NCI-H2171 (cell line): ENCODE data around the gene LGI4.
"Not testable (repeated sequence)": the region's sequence is repeated elsewhere in the genome, so short reads cannot be mapped to it uniquely, and the experiment has no call there.

Experiments used
- DNase-seq: peaks from one replicate; lab custom pipeline; 2025; lab: John Stamatoyannopoulos, UW

LGI4 gene

DNA sequence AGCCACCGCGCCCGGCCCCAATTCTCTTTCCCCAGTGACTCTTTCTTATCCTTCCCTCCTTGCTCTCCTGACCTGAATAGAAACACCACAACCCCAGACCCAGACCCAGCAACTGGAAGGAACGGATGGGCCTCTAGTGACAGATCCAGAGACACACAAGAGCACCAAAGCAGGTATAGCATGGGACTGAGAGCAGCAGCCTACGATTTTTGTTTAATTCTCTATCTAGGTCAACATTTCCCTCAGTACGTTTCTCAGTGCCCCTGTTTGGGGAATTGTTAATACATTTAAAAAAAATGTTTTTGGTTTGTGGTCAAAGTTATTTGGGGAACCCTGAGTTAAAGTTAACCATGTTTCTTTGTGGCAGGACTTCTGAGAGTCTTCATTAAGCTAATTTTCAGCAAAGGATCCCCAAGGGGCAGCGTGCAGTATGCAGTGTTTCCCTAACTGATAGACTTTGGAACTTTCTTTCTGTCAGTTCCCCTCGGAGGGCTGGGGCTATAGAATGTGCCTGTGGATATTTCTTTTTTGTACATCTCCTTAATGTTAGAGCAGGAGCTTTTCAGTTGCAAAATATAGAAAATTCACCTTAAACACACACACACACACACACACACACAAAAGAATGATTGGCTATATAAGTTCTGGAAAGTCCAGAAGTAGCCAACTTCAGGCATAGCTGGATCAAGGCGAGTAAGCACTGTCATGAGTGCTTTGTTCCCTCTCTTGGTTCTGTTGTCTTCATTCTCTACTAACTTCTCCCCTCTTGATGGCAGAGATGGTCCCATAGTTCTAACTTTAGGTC lies 26.0 kb upstream of the LGI4 start:
- no peak for DNase-seq

DNA sequence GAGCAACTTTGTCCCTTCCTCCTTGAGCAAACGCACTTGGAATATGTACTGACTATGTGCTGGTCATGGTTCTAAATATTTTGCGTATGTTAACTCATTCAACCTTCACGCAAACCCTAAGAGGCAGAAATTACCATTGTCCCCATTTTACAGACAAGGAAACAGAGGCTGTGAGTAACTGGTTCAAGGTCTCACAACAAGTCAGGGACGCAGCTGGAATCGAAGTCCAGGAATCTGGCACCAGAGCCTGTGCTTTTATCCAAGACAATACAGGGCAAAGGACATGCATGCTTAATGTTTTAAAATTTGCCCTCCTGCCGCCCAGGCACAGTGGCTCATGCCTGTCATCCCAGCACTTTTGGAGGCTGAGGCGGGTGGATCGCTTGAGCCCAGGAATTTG lies 24.7 kb upstream of the LGI4 start:
- DNase-seq: no peak

DNA sequence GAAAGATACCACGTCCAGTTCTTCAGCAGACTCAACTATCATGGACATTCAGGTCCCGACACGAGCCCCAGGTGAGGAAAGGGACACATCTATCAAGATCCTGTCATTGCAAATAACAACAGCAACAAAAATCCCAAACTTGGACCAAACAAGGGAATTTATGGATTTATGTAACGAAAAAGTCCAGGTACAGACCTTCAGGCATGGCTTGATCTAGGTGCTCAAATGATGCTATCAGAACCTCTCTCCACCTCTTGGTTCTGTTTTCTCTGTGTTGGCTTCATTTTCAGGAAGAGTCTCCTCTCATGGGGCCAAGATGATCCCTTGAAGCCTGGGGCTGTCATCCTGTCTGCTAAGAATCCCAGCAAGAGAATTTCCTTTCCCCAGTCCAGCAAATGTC lies 22.6 kb upstream of the LGI4 start:
- no peak for DNase-seq

DNA sequence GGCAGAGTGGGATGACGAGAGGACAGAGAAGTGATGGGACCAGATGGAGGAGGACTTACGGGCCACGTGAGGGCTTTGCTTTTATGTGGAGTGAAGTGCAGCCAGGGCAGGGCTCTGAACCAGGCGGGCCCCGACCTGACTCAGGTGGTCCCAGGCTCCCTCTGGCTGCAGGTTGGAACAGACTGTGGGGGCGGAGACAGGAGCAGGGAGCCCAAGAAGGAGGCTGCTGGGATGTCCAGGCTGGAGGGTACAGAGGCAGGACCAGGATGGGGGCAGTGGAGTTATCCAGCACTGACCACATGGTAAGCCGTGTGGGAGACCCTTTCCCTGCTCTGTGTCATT lies 21.8 kb upstream of the LGI4 start:
- DNase-seq: no peak

DNA sequence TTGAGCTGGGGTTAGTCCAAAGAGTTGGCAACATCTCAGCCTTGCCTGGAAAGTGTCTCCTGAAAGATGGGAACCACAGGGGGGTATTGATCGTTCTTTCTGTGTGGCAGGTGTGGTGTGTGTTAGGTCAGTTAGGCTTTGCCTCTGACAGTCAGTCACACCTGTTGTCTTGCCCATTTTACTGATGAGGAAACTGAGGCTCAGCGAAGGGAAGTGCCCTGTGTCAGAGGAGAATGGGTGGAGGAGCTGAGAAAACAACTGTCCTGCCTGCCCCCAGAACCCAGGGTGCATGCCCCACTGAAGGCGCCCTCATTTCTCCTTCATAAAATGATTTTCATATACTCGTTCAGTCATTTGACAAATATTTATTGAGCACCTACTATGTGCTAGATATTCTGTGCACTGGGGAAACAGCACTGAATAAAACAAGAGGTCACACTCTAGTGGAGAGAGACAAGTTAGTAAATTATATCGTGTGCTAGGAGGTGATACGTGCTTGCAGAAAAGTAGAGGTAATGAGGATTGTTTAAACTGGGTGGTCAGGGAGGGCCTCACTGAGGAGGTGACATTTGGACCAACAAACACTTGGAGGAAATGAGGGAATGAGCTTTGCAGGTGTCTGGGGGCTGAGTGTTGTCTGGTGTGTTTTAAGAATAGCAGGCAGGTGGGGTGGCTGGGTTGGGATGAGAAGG lies 21.3 kb upstream of the LGI4 start:
- no peak for DNase-seq

DNA sequence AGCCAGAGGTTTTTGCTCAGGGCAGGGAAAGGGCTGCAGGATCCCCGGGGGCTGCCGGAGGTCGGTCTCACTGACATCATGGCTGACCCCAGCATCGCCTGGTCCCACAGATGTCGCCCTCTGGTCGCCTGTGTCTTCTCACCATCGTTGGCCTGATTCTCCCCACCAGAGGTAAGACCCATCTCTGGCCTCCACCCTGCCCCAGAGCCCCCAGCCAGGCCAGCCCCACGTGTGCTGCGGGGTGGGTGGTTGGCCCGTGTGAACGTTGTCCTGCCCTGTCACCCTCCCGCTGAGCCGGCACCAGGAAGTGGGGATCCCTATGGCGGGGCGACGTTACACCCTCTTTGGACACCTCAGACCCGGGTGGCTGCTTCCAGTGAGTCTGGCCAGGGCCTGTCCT lies 20.6 kb upstream of the LGI4 start:
- no peak for DNase-seq

DNA sequence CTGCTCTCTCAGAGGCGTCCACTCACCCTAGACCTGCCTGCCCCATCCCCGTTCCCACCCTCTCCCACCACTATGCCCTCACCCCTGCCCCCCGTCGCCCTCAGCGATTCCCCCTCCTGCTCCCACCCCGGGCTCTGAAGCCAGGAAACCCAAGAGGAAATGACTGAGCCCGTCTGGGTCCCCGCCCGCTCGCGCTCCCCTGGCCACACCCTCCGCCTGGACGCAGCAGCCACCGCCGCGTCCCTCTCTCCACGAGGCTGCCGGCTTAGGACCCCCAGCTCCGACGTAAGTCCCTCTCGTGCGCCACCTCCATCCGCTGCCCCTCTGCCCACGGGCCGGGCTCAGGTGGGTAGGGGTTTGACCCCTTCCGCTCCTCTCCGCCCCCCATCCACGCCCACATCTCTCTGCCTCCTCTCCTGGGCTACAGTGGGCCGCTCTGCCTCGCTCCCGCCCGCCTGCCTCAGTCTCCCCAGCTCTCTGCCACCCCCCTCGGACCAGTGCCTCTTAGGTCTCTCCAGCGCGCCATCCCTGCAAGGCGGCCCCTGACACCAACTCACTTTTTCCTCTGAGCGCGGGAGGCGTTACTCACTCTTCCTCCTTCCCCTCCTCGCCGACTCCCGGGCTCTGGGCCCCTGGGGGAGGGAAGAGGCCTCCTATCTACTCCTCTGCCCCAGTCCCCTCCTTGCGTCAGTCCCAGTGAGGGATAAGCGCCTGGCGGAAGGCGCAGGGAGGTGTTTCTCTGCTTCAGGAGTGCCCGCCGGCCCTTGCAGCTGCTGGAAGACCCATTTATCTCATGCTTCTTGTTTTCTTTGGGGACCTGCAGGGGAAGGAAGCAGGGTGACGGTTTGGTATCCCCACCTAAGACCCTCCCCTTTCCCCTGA lies 19.9 kb upstream of the LGI4 start, which contains the start of gene FXYD5:
Gene FXYD5 (plus strand): TSS at position 211 of the 882 bp plus-strand sequence. CDS start 816 bp downstream, outside the sequence.
- no peak for DNase-seq

DNA sequence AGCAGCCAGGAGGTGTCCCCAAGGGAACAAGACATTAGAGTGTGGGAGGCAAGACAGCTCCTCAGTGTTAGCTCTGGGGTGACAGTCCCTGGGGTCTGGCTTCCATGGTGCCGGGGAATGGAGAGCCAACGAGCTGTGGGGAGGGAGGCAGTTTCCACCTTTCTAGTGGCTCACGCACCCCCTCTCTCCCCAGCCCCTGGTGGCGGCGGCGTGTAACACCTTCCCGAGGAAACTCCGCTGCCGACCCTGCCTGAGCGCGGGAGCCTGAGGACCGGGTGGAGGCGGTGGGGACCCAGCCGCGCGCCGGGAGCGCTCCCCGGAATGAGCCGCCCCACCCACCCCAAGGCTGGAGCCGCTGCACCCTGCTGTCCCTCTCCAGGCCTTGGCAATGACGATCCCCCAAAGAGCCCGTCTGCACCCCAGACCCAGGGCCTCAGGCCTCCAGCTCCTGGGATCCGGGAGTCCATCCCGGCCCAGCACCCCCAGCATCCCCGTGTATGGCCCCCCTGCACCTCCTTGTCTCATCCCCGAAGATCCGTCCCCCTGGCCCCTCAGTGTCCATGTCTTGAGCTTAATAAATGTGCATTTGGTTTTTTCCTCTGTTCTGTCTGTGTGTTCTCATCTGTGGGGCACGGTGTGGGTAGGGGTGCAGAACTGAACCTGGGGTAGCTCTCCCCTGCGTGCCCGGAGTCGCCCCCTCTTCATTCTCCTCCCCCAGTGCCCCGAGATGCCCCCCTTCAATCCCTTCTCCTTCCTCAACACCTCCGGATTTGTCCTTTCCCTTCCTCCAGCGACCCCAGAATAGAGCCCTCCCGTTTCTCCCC lies 19.1 kb upstream of the LGI4 start:
- peak; percentile 37 for DNase-seq

DNA sequence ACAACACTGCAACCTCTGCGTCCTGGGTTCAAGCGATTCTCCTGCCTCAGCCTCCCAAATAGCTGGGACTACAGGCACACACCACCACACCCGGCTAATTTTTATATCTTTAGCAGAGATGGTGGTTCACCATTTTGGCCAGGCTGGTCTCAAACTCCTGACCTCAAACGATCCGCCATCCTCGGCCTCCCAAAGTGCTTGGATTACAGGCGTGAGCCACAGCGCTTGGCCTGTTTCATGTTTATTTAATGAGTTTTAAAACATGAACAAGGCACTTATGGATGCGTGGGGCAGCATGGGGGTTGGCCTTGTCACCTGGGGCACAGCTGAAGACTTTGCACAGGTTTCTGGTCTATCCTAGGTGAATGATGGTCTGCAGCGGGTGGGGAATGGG lies 18.3 kb upstream of the LGI4 start:
- DNase-seq: not testable (repeated sequence)

DNA sequence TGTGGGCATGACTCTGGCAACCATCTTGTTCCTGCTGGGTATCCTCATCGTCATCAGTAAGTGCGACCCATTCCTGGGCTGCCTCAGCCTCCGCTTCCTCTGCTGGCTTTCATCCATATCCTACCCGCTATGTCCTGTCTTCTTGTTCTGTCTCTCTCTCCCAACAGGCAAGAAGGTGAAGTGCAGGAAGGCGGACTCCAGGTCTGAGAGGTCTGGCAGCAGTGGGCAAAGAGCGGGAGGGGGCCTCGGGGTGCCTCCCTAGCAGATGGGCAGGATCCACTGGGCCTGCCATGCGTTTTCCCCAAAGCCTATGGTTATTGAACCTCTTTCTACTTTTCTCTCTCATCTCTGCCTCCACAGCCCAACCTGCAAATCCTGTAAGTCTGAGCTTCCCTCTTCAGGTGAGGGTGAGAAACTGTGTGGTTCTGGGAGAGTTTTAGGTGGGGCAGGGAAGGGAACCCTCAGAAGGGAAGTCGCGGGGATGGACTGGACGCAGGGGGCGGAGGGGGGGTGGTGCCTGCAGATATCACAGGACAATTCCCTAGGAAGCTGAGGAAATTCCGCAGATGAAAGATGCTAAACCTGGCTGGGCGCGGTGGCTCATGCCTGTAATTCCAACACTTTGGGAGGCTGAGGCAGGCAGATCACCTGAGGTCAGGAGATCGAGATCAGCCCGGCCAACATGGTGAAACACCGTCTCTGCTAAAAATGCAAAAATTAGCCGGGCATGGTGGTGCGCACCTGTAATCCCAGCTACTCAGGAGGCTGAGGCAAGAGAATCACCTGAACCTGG lies 16.6 kb upstream of the LGI4 start:
- no peak for DNase-seq

DNA sequence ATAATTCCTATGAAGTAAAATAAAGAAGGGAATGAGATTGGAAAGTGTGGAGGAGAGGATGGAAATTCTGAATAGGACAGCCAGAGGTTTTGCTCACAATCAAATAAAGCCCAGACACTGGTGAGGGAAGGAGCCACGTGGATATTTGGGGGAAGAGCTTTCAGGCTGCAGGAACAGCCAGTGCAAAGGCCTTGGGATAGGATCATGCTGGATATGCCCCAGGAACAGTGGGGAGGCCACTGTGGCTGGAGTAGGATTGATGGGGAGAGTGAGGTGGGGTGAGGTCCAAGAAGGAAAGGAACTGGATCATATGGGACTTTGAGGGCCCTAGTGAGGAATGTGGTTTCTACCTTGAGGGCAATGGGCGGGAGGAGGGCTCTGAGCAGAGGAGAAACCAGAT lies 15.6 kb upstream of the LGI4 start:
- DNase-seq: no peak

DNA sequence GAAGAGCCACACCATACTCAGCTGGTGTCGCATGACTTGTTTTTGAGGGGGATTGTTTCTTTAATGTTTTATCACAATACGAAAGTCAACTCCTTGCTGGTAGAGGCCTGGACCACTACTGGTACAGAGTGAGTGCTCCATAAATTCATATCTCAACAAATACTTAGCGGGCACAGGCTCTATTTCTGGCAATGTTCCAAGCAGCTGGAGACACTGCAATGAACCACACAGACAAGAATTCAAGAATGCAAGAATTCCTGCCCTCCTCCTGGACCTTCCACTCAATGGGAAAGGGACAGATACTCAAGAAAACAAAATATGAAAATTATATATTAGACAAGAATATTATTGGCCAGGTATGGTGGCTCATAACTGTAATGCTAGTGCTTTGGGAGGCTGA lies 14.6 kb upstream of the LGI4 start:
- DNase-seq: no peak

DNA sequence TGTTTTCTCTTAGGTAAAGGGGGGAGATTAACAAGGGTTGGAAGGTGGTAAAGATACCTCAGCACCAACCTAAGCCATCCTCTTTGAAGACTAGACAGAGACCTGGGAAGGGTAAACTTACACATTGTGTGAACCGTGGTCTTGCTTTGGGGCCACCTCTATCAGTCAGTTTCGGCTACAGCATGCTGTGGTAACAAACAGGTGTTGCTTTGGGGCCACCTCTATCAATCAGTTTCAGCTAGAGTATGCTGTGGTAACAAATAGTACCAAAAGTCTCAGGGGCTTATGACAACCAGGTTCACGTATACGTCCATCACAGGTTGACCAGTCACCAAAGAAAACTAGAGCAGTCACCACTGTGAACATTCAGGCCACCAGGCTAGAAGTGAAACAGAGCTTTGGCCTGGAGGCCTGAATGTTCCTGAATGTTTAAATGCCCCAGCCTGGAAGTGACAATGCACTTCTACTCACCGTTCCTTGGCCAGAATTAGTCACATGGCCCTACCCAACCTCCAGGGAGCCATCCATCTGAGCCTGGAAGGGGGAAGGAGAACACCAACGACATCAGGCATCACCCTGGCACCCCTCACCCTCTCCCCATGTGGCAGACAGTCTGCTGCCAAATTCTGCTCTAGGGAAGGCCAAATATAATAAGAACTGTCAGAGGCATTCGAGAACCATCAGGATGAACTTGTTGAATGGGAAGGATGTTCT lies 12.0 kb upstream of the LGI4 start:
- no peak for DNase-seq

DNA sequence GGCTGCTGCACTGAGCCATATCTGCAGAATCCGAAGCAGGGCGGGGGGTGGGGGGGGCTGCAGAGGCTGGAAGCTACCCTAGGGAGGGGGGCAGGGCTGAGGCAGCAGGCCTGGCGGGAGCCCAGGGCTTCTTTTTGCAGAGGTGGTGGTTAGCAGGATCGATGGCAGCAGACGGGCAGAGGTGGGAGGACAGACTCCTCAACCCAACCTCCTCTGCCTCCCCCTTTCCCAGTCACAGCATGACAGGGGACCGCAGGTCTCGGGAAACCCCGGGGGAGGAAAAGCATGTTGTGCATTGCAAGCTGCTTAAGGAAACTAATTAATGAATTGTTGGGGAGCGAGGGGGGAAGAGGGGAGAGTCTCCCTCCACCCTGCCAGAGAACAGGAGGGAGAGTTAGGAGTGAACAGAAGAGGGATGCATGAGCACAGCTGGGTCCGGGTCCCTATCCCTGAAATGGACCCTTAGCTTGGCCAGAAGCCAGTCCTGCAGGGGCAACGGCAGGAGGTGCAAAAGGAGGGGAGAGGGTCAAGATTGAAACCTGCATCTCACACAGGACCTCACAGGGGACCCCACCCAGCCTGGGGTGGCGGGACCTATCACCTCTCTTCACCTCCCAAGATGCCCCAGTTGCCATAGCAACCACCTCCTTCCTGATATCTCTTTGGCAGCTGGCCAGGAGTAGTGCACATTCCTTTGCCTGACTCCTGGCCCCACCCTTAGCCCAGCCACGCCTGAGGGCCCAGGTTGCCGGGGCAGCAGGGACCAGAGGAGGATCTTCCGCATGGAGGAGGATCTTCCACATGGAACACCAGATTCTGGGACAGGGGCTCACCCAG lies 10.0 kb upstream of the LGI4 start:
- DNase-seq: peak; percentile 80

DNA sequence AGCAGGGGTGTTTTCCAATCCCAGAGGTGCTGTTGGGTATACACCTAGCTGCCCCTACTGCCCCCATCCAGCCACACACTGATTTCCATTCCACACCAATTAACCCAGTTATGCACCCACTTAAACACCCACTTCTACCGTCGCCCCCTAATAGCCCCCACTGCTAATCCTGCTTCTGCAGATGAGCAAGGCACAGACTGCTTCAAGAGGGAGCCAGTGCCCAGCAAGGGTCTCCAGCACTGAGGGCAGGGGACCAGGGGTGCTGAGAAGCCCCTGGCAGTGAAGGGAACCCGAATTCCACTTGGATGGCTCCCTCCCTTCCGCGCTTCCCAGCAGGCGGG lies 9.4 kb upstream of the LGI4 start:
- no peak for DNase-seq

DNA sequence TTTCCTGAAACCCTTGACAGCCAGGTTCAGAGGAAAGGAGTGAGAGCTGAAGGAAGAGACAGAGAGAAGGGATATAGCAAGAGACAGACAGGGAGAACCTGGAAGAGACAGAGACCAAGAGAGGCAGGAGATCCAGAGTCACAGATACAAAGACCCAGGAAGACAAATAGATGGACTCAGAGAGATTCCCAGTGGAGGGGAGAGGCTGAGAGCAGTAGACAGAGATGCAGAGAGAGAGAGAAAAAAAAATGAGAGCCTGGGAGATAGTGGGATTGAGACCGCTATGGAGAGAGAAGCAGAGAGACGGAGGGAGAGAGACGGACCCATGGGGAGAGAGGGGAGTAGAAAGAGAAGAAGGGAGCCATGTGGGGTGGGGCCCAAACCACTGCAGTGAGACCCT lies 9.0 kb upstream of the LGI4 start:
- DNase-seq: no peak

DNA sequence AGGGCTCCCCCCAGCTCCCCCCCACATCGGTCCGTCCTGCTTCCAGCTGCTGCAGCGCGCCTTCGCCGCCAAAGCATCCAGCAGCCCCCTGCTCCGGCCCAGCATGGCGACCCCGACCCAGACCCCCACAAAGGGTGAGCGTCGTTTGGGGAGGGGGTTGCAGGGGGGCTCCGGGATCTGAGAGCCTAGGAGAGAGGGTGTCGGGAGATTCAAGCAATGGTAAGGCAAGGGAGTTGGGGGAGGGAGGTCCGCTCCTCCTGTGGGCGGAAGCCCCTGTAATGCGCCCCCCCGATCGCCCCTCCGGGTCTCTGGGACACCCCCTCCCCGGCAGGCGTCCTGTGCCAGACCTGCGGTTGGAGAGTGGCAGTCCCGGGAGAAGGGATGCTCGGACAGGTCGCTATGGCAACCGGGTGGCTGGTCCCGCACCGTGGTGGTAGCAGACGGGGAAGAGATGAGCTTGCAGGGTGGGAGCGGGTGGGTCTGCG lies 8.4 kb upstream of the LGI4 start, which contains the start of gene FXYD7:
Gene FXYD7 (plus strand): TSS at position 25 of the 485 bp plus-strand sequence. CDS start 79 bp downstream, at position 104.
- DNase-seq: no peak

DNA sequence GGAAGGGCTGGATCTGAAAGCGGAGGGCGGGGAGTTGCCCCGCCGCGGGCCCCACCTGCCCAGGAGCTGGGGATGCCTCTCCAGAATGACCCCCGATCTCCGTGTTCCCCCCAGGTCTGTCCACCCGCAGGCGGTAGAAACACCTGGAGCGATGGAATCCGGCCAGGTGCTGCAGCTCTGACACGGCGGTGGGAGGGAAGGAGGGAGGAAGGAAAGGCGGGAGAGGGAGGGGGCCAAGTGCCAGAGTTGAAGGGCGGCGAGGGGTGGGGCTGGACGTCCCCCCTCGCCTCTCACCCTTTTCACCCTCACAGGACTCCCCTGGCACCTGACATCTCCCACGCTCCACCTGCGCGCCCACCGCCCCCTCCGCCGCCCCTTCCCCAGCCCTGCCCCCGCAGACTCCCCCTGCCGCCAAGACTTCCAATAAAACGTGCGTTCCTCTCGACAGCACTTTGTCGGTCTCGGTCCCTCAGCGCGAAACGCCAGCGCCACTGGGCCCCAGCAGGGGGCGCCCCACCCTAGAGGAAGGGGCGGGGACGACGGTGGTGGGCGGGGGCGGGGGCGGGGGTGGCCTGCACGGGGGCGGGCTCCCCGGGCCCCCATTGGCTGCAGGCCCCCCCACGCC lies 7.9 kb upstream of the LGI4 start:
- peak; percentile 32 for DNase-seq
